Measurements from ENCODE around the gene ARID1B. TPM values are rescaled to one million over a fixed set of nuclear protein-coding genes. Genes with fewer than 3 reads are reported as not detected.
A peak's percentile ranks its signal among the peaks of the same experiment; 100 is the strongest.

ARID1B gene
- total and polyA plus RNA-seq, 11 donors, result 15.3 to 76.1 (median 40.7) TPM

GRCh38 chr6:157239148-157239547 is 462.0 kb downstream of the ARID1B start:
- Histone ChIP-seq H3K9me3 (no peaks in the 10 kb centered on the region), H3K27me3 (peaks cover 0 to 26% (median 0%) of the 10 kb centered on the region in 9 donors), H3K4me3 (no peak overlapping the region), H3K27ac (peak overlapping the region in 1 of 12 donors; percentile 61), H3K36me3 (no peaks in the 10 kb centered on the region), H3K4me1 (peaks cover 0 to 51% (median 26%) of the 10 kb centered on the region in 12 donors)
- no peak for ATAC-seq
- no peak for DNase-seq
- WGBS, 4 donors, result 80 to 90% (median 85%) methylated on average over 3 of the region's 3 CpGs
- no peak for TF ChIP-seq POLR2A (IDR thresholded peaks at IDR 0.05)
- TF ChIP-seq CTCF (IDR thresholded peaks at IDR 0.05), result no peak
- intact Hi-C loops (cut with DNase I), result loop anchor here in 4 of 10 donors (2.0 to 5.0 kb wide), 2 partner anchors 33 to 34 kb away; no protein-coding TSS in a partner anchor

GRCh38 chr6:157239671-157240058 is 462.5 kb downstream of the ARID1B start:
- H3K27ac ChIP-seq, result peak overlapping the region in 5 of 12 donors; percentile 5 to 68 (median 42)
- 85 to 91% (median 88%) methylated on average over 12 of the region's 12 CpGs for WGBS, 4 donors
- TF ChIP-seq CTCF (IDR thresholded peaks at IDR 0.05) (no peak), POLR2A (IDR thresholded peaks at IDR 0.05) (no peak)
- DNase-seq, result no peak
- H3K9me3 ChIP-seq, result no peaks in the 10 kb centered on the region
- no peaks in the 10 kb centered on the region for H3K36me3 ChIP-seq
- H3K27me3 ChIP-seq, result peaks cover 0 to 24% (median 0%) of the 10 kb centered on the region in 9 donors
- intact Hi-C loops (cut with DNase I), result loop anchor here in 4 of 10 donors (2.0 to 5.0 kb wide), 2 partner anchors 33 kb away; no protein-coding TSS in a partner anchor
- ATAC-seq, result no peak
- H3K4me3 ChIP-seq, result peak overlapping the region in 3 of 12 donors; percentile 33 to 46 (median 34)
- peaks cover 0 to 53% (median 27%) of the 10 kb centered on the region in 12 donors for H3K4me1 ChIP-seq

- Histone ChIP-seq H3K36me3 (no peaks in the 10 kb centered on the region), H3K4me3 (peak overlapping the region in 9 of 12 donors; percentile 13 to 46 (median 33)), H3K27me3 (peaks cover 0 to 18% (median 0%) of the 10 kb centered on the region in 9 donors), H3K27ac (peak overlapping the region in 10 of 12 donors; percentile 1 to 68 (median 42)), H3K4me1 (peaks cover 0 to 55% (median 25%) of the 10 kb centered on the region in 12 donors), H3K9me3 (no peaks in the 10 kb centered on the region)
- WGBS, 4 donors, result 46 to 62% (median 57%) methylated on average over 28 of the region's 28 CpGs
- ATAC-seq, result peak; percentile 7 to 35 (median 22)
- intact Hi-C loops (cut with DNase I), result no loop called here
- peak in 2 of 5 donors; percentile 60 to 63 for DNase-seq
- TF ChIP-seq POLR2A (IDR thresholded peaks at IDR 0.05) (no peak), CTCF (IDR thresholded peaks at IDR 0.05) (no peak)
Measured at GRCh38 chr6:157240059-157240959, 463.1 kb downstream of the ARID1B start.

GRCh38 chr6:157240960-157241311 is 463.8 kb downstream of the ARID1B start:
- peaks cover 0 to 11% (median 0%) of the 10 kb centered on the region in 9 donors for H3K27me3 ChIP-seq
- DNase-seq (no peak), ATAC-seq (no peak)
- peak overlapping the region in 9 of 12 donors; percentile 11 to 73 (median 49) for H3K27ac ChIP-seq
- intact Hi-C loops (cut with DNase I), result no loop called here
- peak overlapping the region in 1 of 12 donors; percentile 42 for H3K4me3 ChIP-seq
- TF ChIP-seq POLR2A (IDR thresholded peaks at IDR 0.05) (no peak), CTCF (IDR thresholded peaks at IDR 0.05) (no peak)
- H3K36me3 ChIP-seq, result no peaks in the 10 kb centered on the region
- WGBS, 4 donors, result 90 to 94% (median 92%) methylated on average over 10 of the region's 10 CpGs
- H3K4me1 ChIP-seq, result peaks cover 0 to 55% (median 22%) of the 10 kb centered on the region in 12 donors
- no peaks in the 10 kb centered on the region for H3K9me3 ChIP-seq
